ENCODE results near the gene RAB34.

- TF ChIP-seq CTCF (IDR thresholded peaks at IDR 0.05) (no peak), EZH2 (IDR thresholded peaks at IDR 0.05; ENCODE audit: borderline replicate concordance, insufficient read depth, low read depth, low read length, poor library complexity, severe bottlenecking) (no peak)
These were observed 38.6 kb upstream of the RAB34 start for GRCh38 chr17:28756049-28756804.
